Endodermal cell (in vitro differentiated cells): ENCODE results near the gene UGT1A1. TPM values are rescaled to one million over a fixed set of nuclear protein-coding genes. Genes with fewer than 3 reads are reported as not detected.

Experiments used
- DNase-seq: peaks from one replicate; pipeline ENCODE4 v3.0.0-alpha.2; 2017
- H3K27ac ChIP-seq: 2 replicates; pipeline ENCODE4 v1.5.1; 2013; ENCODE audit warnings: mild to moderate bottlenecking, low read depth, low read length, moderate library complexity
- H3K27me3 ChIP-seq: 2 replicates; pipeline ENCODE4 v1.6.1; 2013; ENCODE audit warnings: mild to moderate bottlenecking, low read length, moderate library complexity; ENCODE audit not compliant: insufficient read depth, control insufficient read depth, poor library complexity, severe bottlenecking
- H3K36me3 ChIP-seq: 2 replicates; pipeline ENCODE4 v1.7.0; 2013; ENCODE audit warnings: mild to moderate bottlenecking, low read length, moderate library complexity; ENCODE audit not compliant: control insufficient read depth, insufficient read depth
- H3K4me1 ChIP-seq: one replicate; pipeline ENCODE4 v1.7.0; 2013; ENCODE audit warnings: low read length; ENCODE audit not compliant: control insufficient read depth, insufficient read depth
- H3K4me3 ChIP-seq: 2 replicates; pipeline ENCODE4 v1.5.1; 2013; ENCODE audit warnings: mild to moderate bottlenecking, low read length, moderate library complexity
- H3K9ac ChIP-seq: 2 replicates; pipeline ENCODE4 v1.6.1; 2013; ENCODE audit warnings: mild to moderate bottlenecking, low read length, moderate library complexity; ENCODE audit not compliant: poor library complexity, severe bottlenecking; ENCODE audit errors: extremely low read depth
- H3K9me3 ChIP-seq: 2 replicates; pipeline ENCODE4 v1.6.1; 2013; ENCODE audit warnings: mild to moderate bottlenecking, low read length, moderate library complexity; ENCODE audit not compliant: control insufficient read depth
- H3K27ac Mint-ChIP-seq: 2 replicates; pipeline ENCODE4 v1.8.0; 2020; ENCODE audit warnings: mixed read lengths
- H3K27me3 Mint-ChIP-seq: 2 replicates; pipeline ENCODE4 v1.8.0; 2021; ENCODE audit warnings: mild to moderate bottlenecking, mixed read lengths; ENCODE audit not compliant: insufficient read depth
- H3K36me3 Mint-ChIP-seq: 2 replicates; pipeline ENCODE4 v1.8.0; 2020; ENCODE audit warnings: low read depth, mixed read lengths
- H3K4me1 Mint-ChIP-seq: 2 replicates; pipeline ENCODE4 v1.8.0; 2020; ENCODE audit warnings: mixed read lengths
- H3K4me3 Mint-ChIP-seq: 2 replicates; pipeline ENCODE4 v1.8.0; 2020; ENCODE audit warnings: mild to moderate bottlenecking, moderate library complexity, mixed read lengths
- H3K9me3 Mint-ChIP-seq: 2 replicates; pipeline ENCODE4 v1.8.0; 2020; ENCODE audit warnings: mild to moderate bottlenecking, mixed read lengths
- CTCF ChIP-seq: fragments of 200-600 bp; sonication (generic); conservative IDR thresholded peaks from 2 replicates; pipeline ENCODE4 v1.5.0; 2021; ENCODE audit warnings: antibody characterized with exemption, mild to moderate bottlenecking
- WGBS, 2 experiments: methylation state at CpG; one replicate each; pipeline versions ENCODE4 v1.1.5 to v1.1.7; 2013; ENCODE audit warnings: missing lambda C conversion rate in 2 of 2, mixed read lengths in 1 of 2; ENCODE audit not compliant: insufficient coverage in 1 of 2, insufficient read length in 1 of 2; 5-methylcytosine and 5-hydroxymethylcytosine counted together
- total RNA-seq, 2 donors: library from RNA; stranded (reverse); fragmentation: NEBNext Ultra II Directional in 1 of 2; extraction: Animal tissue kit (Norgen Biotek cat#: 25700) in 1 of 2; gene quantifications; 2 replicates in 1 of 2; 3 replicates in 1 of 2; pipeline ENCODE4 v1.2.1, GENCODE V29; 2021

UGT1A1 gene
- total RNA-seq, 2 donors from 2014 or later: not detected

- WGBS, 2 experiments: 67 to 93% methylated on average over 1 to 3 of the region's 3 CpGs
These were observed 61.1 kb downstream of the UGT1A1 start for GRCh38 chr2:233821196-233821595.

DNA sequence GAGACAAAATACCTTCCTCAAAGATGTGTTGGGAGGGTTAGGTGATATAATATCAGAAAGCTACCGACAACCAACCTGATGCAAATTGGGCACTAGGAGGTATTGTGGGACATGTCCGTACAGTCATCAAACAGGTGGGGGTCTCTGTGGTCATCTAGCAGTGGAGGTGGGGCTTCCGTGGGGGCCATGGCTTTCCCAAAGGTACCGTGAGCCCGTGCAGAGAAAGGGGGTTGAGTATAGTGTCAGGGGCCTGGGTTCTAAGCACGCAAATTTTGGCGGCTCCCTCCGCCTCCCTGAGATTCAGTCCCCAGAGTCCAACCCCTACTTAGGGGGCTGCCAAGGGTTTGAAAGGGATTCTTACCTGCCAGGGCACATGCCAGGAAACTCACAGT, 61.6 kb downstream of the UGT1A1 start:
- Histone ChIP-seq H3K27me3 (no peaks in the 10 kb centered on the region), H3K9ac (no peak overlapping the region), H3K36me3 (no peaks in the 10 kb centered on the region), H3K4me3 (no peak overlapping the region), H3K27ac (no peak overlapping the region), H3K4me1 (no peaks in the 10 kb centered on the region), H3K9me3 (no peaks in the 10 kb centered on the region)
- H3K27me3 Mint-ChIP-seq: no peaks in the 10 kb centered on the region
- H3K27ac Mint-ChIP-seq: no peak overlapping the region
- no peaks in the 10 kb centered on the region for H3K36me3 Mint-ChIP-seq
- 95 to 97% methylated on average over 5 to 8 of the region's 8 CpGs for WGBS, 2 experiments
- H3K9me3 Mint-ChIP-seq: peaks cover 2% of the 10 kb centered on the region
- no peak overlapping the region for H3K4me3 Mint-ChIP-seq
- DNase-seq: no peak
- no peak for TF ChIP-seq CTCF
- H3K4me1 Mint-ChIP-seq: peaks cover 7% of the 10 kb centered on the region

More at GRCh38 chr2:233821196-233821595, 61.1 kb downstream of the UGT1A1 start:
- no peaks in the 10 kb centered on the region for H3K36me3 Mint-ChIP-seq
- TF ChIP-seq CTCF: no peak
- H3K4me1 ChIP-seq: no peaks in the 10 kb centered on the region
- DNase-seq: peak; percentile 29
- no peak overlapping the region for H3K27ac Mint-ChIP-seq
- H3K4me3 Mint-ChIP-seq: no peak overlapping the region
- H3K9me3 ChIP-seq: no peaks in the 10 kb centered on the region
- no peak overlapping the region for H3K9ac ChIP-seq
- no peaks in the 10 kb centered on the region for H3K36me3 ChIP-seq
- no peak overlapping the region for H3K27ac ChIP-seq
- H3K4me3 ChIP-seq: no peak overlapping the region
- no peaks in the 10 kb centered on the region for H3K27me3 Mint-ChIP-seq
- no peaks in the 10 kb centered on the region for H3K27me3 ChIP-seq
- H3K9me3 Mint-ChIP-seq: peaks cover 2% of the 10 kb centered on the region
- peaks cover 7% of the 10 kb centered on the region for H3K4me1 Mint-ChIP-seq

GRCh38 chr2:233822101-233822771, 62.2 kb downstream of the UGT1A1 start:
- no peak overlapping the region for H3K9ac ChIP-seq
- no peak overlapping the region for H3K4me3 ChIP-seq
- Mint-ChIP-seq H3K27ac (no peak overlapping the region), H3K36me3 (no peaks in the 10 kb centered on the region), H3K27me3 (no peaks in the 10 kb centered on the region), H3K9me3 (peaks cover 2% of the 10 kb centered on the region), H3K4me3 (no peak overlapping the region), H3K4me1 (peaks cover 7% of the 10 kb centered on the region)
- no peak for TF ChIP-seq CTCF
- H3K27me3 ChIP-seq: no peaks in the 10 kb centered on the region
- no peaks in the 10 kb centered on the region for H3K36me3 ChIP-seq
- H3K9me3 ChIP-seq: no peaks in the 10 kb centered on the region
- no peak overlapping the region for H3K27ac ChIP-seq
- no peaks in the 10 kb centered on the region for H3K4me1 ChIP-seq
- 90 to 97% methylated on average over 19 to 21 of the region's 21 CpGs for WGBS, 2 experiments
- DNase-seq: peak; percentile 35

Other genes with a start within 250 kb of the UGT1A1 start
- gene USP40, start 193.5 kb upstream of the UGT1A1 start, total RNA-seq: 10 to 100 TPM; 12.9 to 22.4 TPM
- gene UGT1A8, start 142.6 kb upstream of the UGT1A1 start, total RNA-seq: not detected
- gene UGT1A10, start 123.8 kb upstream of the UGT1A1 start, total RNA-seq: under 1 TPM in 1 of 2 donors, not detected in 1; 0.13 TPM
- not detected for gene UGT1A9, start 88.4 kb upstream of the UGT1A1 start, total RNA-seq
- gene UGT1A7, start 78.4 kb upstream of the UGT1A1 start, total RNA-seq: not detected
- gene UGT1A6, start 67.4 kb upstream of the UGT1A1 start, total RNA-seq: not detected
- not detected for gene UGT1A5, start 47.4 kb upstream of the UGT1A1 start, total RNA-seq
- not detected for gene UGT1A4, start 41.5 kb upstream of the UGT1A1 start, total RNA-seq
- gene UGT1A3, start 31.2 kb upstream of the UGT1A1 start, total RNA-seq: not detected
- gene MROH2A, start 18.1 kb downstream of the UGT1A1 start, total RNA-seq: not detected
- 10 to 100 TPM; 39.4 to 78.9 TPM for gene HJURP, start 94.3 kb downstream of the UGT1A1 start, total RNA-seq
- not detected for gene TRPM8, start 157.1 kb downstream of the UGT1A1 start, total RNA-seq